HCT116 (cell line): Measurements from ENCODE around the gene ADARB2. TPM values are rescaled to one million over a fixed set of nuclear protein-coding genes. Genes with fewer than 3 reads are reported as not detected.

Experiments used
- ATAC-seq: fragments of 200-7000 bp; cut with Tn5 transposase; 2 replicates; pipeline ENCODE4 v1.9.1; 2020; ENCODE audit warnings: mild to moderate bottlenecking, moderate library complexity
- BruUV-seq: library from RNA; stranded (reverse); fragments of 400-500 nt; replicated peaks from 2 replicates; lab custom pipeline; 2021; lab: Mats Ljungman, UMichigan
- CTCF ChIA-PET: fragments of 300-600 bp; sonication (Branson Sonifier 250); formaldehyde crosslinking; loops from one replicate; lab custom pipeline; 2021; ENCODE audit warnings: antibody characterized with exemption; lab: Charles Lee
- POLR2A ChIA-PET: fragments of 300-600, 350-600 bp; sonication (Branson Sonifier 250); formaldehyde crosslinking; loops from one replicate; lab custom pipeline; 2021; ENCODE audit warnings: antibody characterized with exemption; lab: Charles Lee
- RAD21 ChIA-PET, 2 experiments: fragments of 300-600 bp; sonication (Branson Sonifier 250); formaldehyde crosslinking; loops; one replicate each; lab custom pipeline; 2023; ENCODE audit warnings: low total read pairs in 2 of 2; ENCODE audit not compliant: uncharacterized antibody in 2 of 2, unreplicated experiment in 2 of 2, low non-redundant PET in 1 of 2; lab: Charles Lee
- DNase-seq: peaks from one replicate; pipeline ENCODE4 v3.0.0-alpha.2; 2010; ENCODE audit warnings: low read depth, low spot score
- H2AFZ ChIP-seq: fragments of 200-600 bp; shearing (Covaris generic), sonication (generic); 2 replicates; pipeline ENCODE4 v1.6.1; 2017; ENCODE audit warnings: low read depth, mixed run types, mixed read lengths, antibody characterized with exemption, low read length; ENCODE audit not compliant: poor library complexity, severe bottlenecking
- H3K27ac ChIP-seq: 2 replicates; pipeline ENCODE4 v1.5.1; 2012; ENCODE audit warnings: low read depth, low read length
- H3K27me3 ChIP-seq: fragments of 200-600 bp; sonication (generic); 2 replicates; pipeline ENCODE4 v1.6.1; 2016; ENCODE audit warnings: mixed run types, low read length, mixed read lengths; ENCODE audit not compliant: insufficient read depth
- H3K36me3 ChIP-seq, 2 experiments: fragments of 200-500 bp in 1 of 2; fragments of 200-600 bp in 1 of 2; sonication (Bioruptor generic) in 1 of 2; sonication (generic) in 1 of 2; 2 replicates each; pipeline versions ENCODE4 v1.5.1 to v1.6.1; 2014 to 2016; ENCODE audit warnings: low read length in 2 of 2, inconsistent platforms in 1 of 2, mixed read lengths in 1 of 2, mixed run types in 1 of 2; ENCODE audit not compliant: insufficient read depth in 2 of 2, control insufficient read depth in 1 of 2
- H3K4me1 ChIP-seq, 2 experiments: fragments of 200-600 bp in 1 of 2; sonication (generic) in 1 of 2; 2 replicates each; pipeline versions ENCODE4 v1.5.1 to v1.6.1; 2012 to 2017; ENCODE audit warnings: low read length in 2 of 2, inconsistent platforms in 1 of 2, mild to moderate bottlenecking in 1 of 2, mixed read lengths in 1 of 2, mixed run types in 1 of 2, moderate library complexity in 1 of 2; ENCODE audit not compliant: insufficient read depth in 2 of 2, control insufficient read depth in 1 of 2
- H3K4me2 ChIP-seq: fragments of 200-600 bp; sonication (generic); 2 replicates; pipeline ENCODE4 v1.6.1; 2017; ENCODE audit warnings: mixed run types, low read length, mixed read lengths
- H3K4me3 ChIP-seq, 2 experiments: fragments of 200-600 bp in 1 of 2; sonication (generic) in 1 of 2; replicated peaks in 1 of 2; 2 replicates each; pipeline ENCODE4 v1.5.1; 2011 to 2016; ENCODE audit warnings: low read length in 2 of 2, control low read depth in 1 of 2, low read depth in 1 of 2, mild to moderate bottlenecking in 1 of 2, mixed read lengths in 1 of 2, mixed run types in 1 of 2
- H3K79me2 ChIP-seq: fragments of 200-600 bp; sonication (generic); 2 replicates; pipeline ENCODE4 v1.6.1; 2017; ENCODE audit warnings: mild to moderate bottlenecking, mixed run types, low read length, moderate library complexity, mixed read lengths; ENCODE audit not compliant: insufficient read depth
- H3K9ac ChIP-seq: fragments of 200-600 bp; sonication (generic); 2 replicates; pipeline ENCODE4 v1.6.1; 2016; ENCODE audit warnings: low read length, mixed read lengths
- H3K9me2 ChIP-seq: fragments of 200-600 bp; sonication (generic), shearing (Covaris generic); 2 replicates; pipeline ENCODE4 v1.6.1; 2017; ENCODE audit warnings: mixed run types, mild to moderate bottlenecking, moderate library complexity; ENCODE audit not compliant: insufficient read depth
- H3K9me3 ChIP-seq, 2 experiments: fragments of 200-500 bp in 1 of 2; fragments of 200-600 bp in 1 of 2; sonication (Bioruptor generic) in 1 of 2; sonication (generic) in 1 of 2; 2 replicates each; pipeline ENCODE4 v1.6.1; 2014 to 2017; ENCODE audit warnings: low read length in 2 of 2, mixed read lengths in 2 of 2, inconsistent platforms in 1 of 2, low read depth in 1 of 2, mild to moderate bottlenecking in 1 of 2, mixed run types in 1 of 2, moderate library complexity in 1 of 2; ENCODE audit not compliant: control insufficient read depth in 1 of 2, insufficient read depth in 1 of 2
- H4K20me1 ChIP-seq: fragments of 200-600 bp; sonication (generic), shearing (Covaris generic); 2 replicates; pipeline ENCODE4 v1.6.1; 2017; ENCODE audit warnings: mixed run types, mild to moderate bottlenecking, moderate library complexity; ENCODE audit not compliant: insufficient read depth
- ATF3 ChIP-seq: IDR thresholded peaks from 2 replicates; pipeline ENCODE4 v1.6.1; 2012
- CBX3 ChIP-seq: IDR thresholded peaks from 2 replicates; pipeline ENCODE4 v1.6.1; 2012; ENCODE audit warnings: low read depth
- CTCF ChIP-seq, 3 experiments: fragments of 200-600 bp in 1 of 3; sonication (generic) in 1 of 3; IDR thresholded peaks in 2 of 3; conservative IDR thresholded peaks in 1 of 3; 2 replicates each; pipeline ENCODE4 v1.5.1; 2012 to 2017; ENCODE audit warnings: low read depth in 2 of 3, low read length in 2 of 3, antibody characterized with exemption in 1 of 3, borderline replicate concordance in 1 of 3, control low read depth in 1 of 3, mild to moderate bottlenecking in 1 of 3, mixed read lengths in 1 of 3, mixed run types in 1 of 3, moderate library complexity in 1 of 3; ENCODE audit not compliant: insufficient read depth in 1 of 3
- EGR1 ChIP-seq: IDR thresholded peaks from 2 replicates; pipeline ENCODE4 v1.6.1; 2012; ENCODE audit warnings: low read depth
- EZH2phosphoT487 ChIP-seq: fragments of 200-600 bp; IDR thresholded peaks from 2 replicates; pipeline ENCODE4 v1.6.1; 2018; ENCODE audit warnings: antibody characterized with exemption, borderline replicate concordance
- JUND ChIP-seq: IDR thresholded peaks from 2 replicates; pipeline ENCODE4 v1.6.1; 2012
- POLR2AphosphoS5 ChIP-seq: IDR thresholded peaks from 2 replicates; pipeline ENCODE4 v1.6.1; 2011; ENCODE audit warnings: mild to moderate bottlenecking, low read depth, low read length, moderate library complexity
- RAD21 ChIP-seq: IDR thresholded peaks from 2 replicates; pipeline ENCODE4 v1.6.1; 2012; ENCODE audit warnings: low read depth, mild to moderate bottlenecking
- SIN3A ChIP-seq: IDR thresholded peaks from 2 replicates; pipeline ENCODE4 v1.6.1; 2012; ENCODE audit warnings: low read depth
- SP1 ChIP-seq: IDR thresholded peaks from 2 replicates; pipeline ENCODE4 v1.6.1; 2012; ENCODE audit warnings: low read depth
- YY1 ChIP-seq: IDR thresholded peaks from 2 replicates; pipeline ENCODE4 v1.6.1; 2011; ENCODE audit warnings: low read length, low read depth, moderate library complexity, mild to moderate bottlenecking; ENCODE audit not compliant: insufficient replicate concordance; ENCODE audit errors: extremely low read depth
- ZBTB33 ChIP-seq: IDR thresholded peaks from 2 replicates; pipeline ENCODE4 v1.6.1; 2011; ENCODE audit warnings: mild to moderate bottlenecking, low read length, moderate library complexity; ENCODE audit not compliant: insufficient replicate concordance; ENCODE audit errors: extremely low read depth
- ZFX ChIP-seq: fragments of 450-650 bp; IDR thresholded peaks from 2 replicates; pipeline ENCODE4 v1.6.1; 2017
- intact Hi-C: fragments of 100-400 bp; cut with micrococcal nuclease; formaldehyde crosslinking; loops from 2 replicates; pipeline ENCODE4 v1.10.0; 2022
- total RNA-seq: library from RNA; stranded (reverse); gene quantifications from one replicate; pipeline ENCODE4 v1.2.1, GENCODE V29; 2021; ENCODE audit not compliant: unreplicated experiment
- TF ChIP-seq, protein P1 (sequence below): IDR thresholded peaks from 2 replicates; pipeline ENCODE4 v1.6.1; 2012

Gene ADARB2
- total RNA-seq, 1 experiment from 2014 or later, result not detected

DNA sequence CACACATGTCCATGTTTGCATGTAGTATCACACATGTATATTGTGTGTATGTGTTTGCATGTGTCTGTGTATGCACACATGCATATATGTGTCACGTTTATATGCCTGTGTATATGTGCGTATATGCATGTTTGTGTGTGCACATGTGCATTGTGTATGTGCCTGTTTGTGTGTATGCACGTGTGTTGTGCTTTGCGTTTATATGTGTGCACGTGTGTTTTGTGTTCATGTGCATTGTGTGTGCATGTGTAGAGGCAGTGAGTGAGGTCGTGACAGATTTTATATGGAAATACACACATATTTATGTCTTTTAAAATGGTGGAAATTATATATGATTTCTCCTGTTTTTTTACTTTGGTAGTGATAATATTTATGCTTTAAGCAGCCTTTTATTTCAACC is 41.2 kb downstream of the ADARB2 start:
- DNase-seq, result no peak
- Histone ChIP-seq H4K20me1 (no peaks in the 10 kb centered on the region), H3K9me2 (no peaks in the 10 kb centered on the region), H3K27ac (no peak overlapping the region), H3K9me3 (peaks cover 0 to 9% of the 10 kb centered on the region in 2 experiments; a peak in 1 of 4 replicates), H3K4me3 (no peak overlapping the region), H3K4me2 (no peak overlapping the region), H3K9ac (no peak overlapping the region), H3K79me2 (no peaks in the 10 kb centered on the region), H3K4me1 (no peaks in the 10 kb centered on the region), H3K27me3 (no peaks in the 10 kb centered on the region), H3K36me3 (no peaks in the 10 kb centered on the region), H2AFZ (no peak overlapping the region)
- ATAC-seq, result no peak
- CTCF ChIA-PET, result no interaction called here
- RAD21 ChIA-PET, result no interaction called here
- intact Hi-C loops, result no loop called here
- POLR2A ChIA-PET, result no interaction called here
- no peak for TF ChIP-seq EGR1
- no peak for TF ChIP-seq RAD21
- BruUV-seq, result no TSS peak

GRCh38 chr10:1690086-1690485 is 47.2 kb downstream of the ADARB2 start:
- ATAC-seq (no peak), DNase-seq (no peak)
- ChIA-PET RAD21 (no interaction called here), POLR2A (no interaction called here), CTCF (no interaction called here)
- Histone ChIP-seq H4K20me1 (no peaks in the 10 kb centered on the region), H3K79me2 (no peaks in the 10 kb centered on the region), H3K4me2 (no peak overlapping the region), H3K36me3 (no peaks in the 10 kb centered on the region), H3K27me3 (no peaks in the 10 kb centered on the region), H3K27ac (no peak overlapping the region), H3K9ac (no peak overlapping the region), H2AFZ (no peak overlapping the region), H3K4me3 (no peak overlapping the region), H3K4me1 (no peaks in the 10 kb centered on the region), H3K9me2 (no peaks in the 10 kb centered on the region), H3K9me3 (no peaks in the 10 kb centered on the region; a peak in 1 of 4 replicates)
- TF ChIP-seq CBX3 (no peak), ATF3 (no peak), ZFX (no peak), POLR2AphosphoS5 (no peak), ZBTB33 (no peak), CTCF (IDR thresholded peaks at IDR 0.05 in 2 of 3, conservative IDR thresholded peaks at IDR 0.05 in 1 of 3; ENCODE audit: borderline replicate concordance in 1 of 3, insufficient read depth in 1 of 3, low read depth in 2 of 3, low read length in 2 of 3) (no peak), YY1 (no peak), JUND (no peak), SIN3A (no peak), EZH2phosphoT487 (no peak), RAD21 (no peak), SP1 (no peak)
- TF ChIP-seq, protein P1, sequence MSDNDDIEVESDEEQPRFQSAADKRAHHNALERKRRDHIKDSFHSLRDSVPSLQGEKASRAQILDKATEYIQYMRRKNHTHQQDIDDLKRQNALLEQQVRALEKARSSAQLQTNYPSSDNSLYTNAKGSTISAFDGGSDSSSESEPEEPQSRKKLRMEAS, result no peak
- BruUV-seq, result no TSS peak
- intact Hi-C loops, result no loop called here
